ENCODE measurements around the gene MOV10L1. TPM values are rescaled to one million over a fixed set of nuclear protein-coding genes. Genes with fewer than 3 reads are reported as not detected.

MOV10L1 gene
- total RNA-seq, 1 donor from 2014 or later = 0.22 TPM

DNA sequence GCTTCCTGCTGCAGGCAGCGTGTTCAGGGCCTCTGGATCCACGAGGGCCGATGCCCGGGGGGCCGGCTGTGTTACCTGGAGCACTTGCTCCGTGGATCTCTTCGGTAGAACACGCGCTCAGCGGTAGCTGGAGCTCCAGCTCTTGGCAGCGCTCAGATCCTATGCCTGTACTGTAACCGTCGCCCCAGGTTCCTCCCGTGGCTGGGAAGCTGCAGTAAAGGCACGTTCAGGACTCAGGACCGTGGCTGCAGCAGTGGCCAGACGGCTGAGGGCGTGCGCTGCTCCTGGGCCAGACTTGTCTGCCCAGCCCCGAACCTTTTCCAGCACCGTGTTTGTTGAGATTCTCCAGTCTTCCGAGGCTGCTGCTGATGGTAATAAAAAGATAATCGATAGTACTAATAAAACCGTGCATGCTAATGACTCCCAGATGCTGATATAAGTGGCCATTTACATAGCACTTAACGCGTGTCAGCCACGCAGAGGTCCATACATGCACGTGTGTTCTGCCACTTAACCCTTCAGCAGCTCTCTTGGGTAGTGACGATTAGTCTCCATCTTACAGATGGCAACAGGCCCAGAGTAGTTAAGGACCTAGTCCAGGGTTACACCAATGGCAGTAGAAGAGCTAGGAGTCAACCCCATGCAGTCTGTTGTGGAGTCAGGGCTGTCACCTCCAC lies 1.4 kb downstream of the MOV10L1 start:
- intact Hi-C loops (cut with micrococcal nuclease) = no loop called here
- no peak for ATAC-seq
- no peak for DNase-seq

DNA sequence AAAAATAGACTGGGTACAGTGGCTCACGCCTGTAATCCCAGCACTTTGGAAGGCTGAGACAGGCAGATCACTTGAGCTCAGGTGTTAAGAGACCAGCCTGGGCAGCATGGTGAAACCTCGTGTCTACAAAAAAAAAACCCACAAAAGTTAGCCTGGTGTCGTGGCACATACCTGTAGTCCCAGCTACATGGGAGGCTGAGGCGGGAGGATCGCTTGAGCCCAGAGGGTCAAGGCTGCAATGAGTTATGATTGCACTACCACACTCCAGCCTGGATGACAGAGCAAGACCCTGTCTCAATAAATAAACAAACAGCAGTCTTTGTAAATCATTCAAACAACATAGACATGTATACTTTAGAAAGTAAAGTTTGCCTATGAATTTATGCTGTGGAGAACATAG lies 2.5 kb downstream of the MOV10L1 start:
- ATAC-seq (no peak), DNase-seq (no peak)
- intact Hi-C loops (cut with micrococcal nuclease) = no loop called here

DNA sequence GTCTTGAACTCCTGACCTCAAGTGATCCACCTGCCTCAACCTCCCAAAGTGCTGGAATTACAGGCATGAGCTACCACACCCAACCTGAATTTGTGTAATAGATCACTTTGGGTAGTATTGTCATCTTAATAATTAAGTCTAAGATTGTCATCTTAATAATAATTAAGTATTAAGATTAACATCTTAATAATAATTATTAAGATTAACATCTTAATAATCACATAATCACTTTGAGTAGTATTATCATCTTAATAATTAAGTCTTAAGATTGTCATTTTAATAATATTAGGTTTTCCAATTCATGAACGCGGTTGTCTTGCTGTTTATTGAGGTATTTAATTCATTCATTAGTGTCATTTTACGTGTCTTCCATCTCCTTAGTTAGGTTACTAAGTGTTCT lies 8.2 kb downstream of the MOV10L1 start:
- DNase-seq (no peak), ATAC-seq (no peak)
- intact Hi-C loops (cut with micrococcal nuclease) = no loop called here

DNA sequence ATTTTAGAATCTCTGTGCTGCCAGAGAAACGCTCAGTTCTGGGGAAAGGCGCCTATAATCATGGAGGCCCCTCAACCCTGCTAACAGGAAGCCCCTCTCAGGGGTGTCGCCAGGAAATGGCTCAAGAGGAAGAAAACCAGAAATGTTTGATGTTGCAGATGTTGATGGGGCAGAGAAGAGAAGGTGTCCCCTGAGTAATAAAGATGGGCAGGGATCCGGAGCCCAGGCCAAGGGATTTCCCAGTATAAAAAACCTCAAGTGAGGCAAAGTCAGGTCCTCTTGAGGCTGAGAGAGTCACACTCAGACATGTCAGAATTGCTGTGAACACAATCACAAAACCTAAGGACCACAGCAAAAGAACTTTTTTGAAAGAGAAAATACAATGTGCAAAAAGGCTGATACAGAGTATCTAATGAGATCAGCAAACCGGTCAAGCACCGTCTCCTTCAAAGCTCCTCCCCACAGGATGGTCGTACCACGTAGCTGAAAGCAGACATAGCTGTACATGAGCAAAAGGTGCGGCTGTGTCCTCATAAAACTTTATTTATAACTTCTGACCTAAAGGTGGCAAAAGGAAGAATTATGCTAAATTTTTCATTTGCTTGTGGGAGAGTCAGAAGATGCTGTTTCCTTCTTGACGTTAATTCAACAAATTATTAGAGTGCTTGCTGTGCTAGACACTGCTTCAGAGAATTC lies 12.2 kb downstream of the MOV10L1 start:
- DNase-seq = no peak
- no peak for ATAC-seq
- intact Hi-C loops (cut with micrococcal nuclease) = no loop called here

DNA sequence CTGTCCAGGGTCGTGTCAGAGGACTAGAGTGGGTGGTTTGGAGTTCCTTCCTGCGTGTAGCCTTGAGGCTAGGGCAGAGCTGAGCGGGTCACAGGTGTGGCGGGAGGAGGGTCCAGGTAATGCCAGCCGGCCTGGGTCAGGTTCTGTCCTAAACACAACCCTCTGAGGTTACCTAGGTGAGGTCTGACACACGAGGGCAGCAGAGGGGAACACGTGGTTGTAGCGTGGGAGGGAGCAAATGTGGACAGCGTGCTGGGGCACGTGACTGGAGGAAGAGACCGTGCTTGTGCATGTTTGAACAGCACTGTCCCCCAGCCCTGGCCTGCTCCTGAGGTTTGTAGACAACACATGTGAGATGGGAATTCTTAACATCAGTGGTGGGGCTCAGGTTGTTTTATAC lies 13.1 kb downstream of the MOV10L1 start:
- ATAC-seq (no peak), DNase-seq (no peak)
- intact Hi-C loops (cut with micrococcal nuclease) = no loop called here

DNA sequence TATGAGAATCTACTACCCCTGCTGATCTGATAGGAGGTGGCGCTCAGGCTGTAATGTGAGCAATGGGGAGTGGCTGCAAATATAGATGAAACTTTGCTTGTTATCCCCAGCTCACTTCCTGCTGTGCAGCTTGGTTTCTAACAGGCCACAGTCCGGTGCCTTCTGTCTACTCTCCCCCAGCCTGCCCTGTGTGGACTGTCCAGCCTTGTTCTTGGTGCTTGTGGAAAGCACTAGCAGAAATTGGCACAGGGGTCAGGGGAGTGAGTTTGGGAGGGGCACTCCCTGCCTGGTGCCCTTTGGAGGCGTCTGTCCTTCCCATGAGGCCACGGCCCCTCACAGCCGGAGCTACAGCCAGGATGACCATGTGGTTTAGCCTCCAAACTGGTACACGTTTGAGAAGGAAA lies 14.3 kb downstream of the MOV10L1 start:
- DNase-seq (no peak), ATAC-seq (no peak)
- intact Hi-C loops (cut with micrococcal nuclease) = no loop called here

DNA sequence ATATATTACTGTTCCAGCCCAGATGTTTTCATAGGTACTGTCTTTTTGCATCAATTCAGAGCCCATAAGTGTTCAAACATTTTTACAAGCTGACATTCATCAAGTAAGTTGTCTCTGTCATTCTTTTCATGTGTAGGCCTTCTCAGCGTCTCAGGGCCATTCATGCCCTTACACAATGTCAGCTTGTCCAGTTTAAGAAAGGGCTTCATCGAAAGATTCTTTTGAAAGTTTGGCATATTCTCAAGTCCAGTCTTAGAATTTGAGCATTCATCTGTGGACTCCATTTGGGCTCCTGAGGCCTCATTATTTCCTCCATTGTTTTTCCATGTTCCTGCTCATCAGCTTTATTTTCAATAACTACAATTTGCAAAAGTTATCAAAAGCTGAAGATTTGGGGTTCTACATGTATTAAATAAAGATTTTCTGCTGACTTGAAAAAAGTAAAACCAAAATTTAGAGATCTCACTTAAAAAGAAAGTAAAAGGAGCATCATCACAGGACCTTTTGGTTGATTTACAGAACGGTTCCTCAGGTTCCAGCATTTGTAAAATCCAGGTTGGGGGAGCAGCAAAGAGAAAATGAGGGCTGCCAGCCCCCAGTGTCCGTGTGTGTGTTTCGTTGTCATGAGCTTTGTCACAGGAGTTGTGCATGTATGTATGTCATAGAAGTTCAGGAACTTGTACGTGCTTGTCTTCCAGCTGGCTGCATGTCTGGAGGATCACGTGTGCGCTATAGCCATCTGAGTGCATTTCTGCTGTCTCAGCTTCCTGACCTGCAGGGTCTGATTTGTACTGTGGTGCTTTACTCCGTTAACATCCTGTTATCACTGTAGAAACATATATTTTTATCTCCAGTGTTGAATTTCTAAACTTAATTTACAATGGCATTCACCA lies 15.6 kb downstream of the MOV10L1 start:
- DNase-seq (no peak), ATAC-seq (no peak)
- intact Hi-C loops (cut with micrococcal nuclease) = no loop called here

DNA sequence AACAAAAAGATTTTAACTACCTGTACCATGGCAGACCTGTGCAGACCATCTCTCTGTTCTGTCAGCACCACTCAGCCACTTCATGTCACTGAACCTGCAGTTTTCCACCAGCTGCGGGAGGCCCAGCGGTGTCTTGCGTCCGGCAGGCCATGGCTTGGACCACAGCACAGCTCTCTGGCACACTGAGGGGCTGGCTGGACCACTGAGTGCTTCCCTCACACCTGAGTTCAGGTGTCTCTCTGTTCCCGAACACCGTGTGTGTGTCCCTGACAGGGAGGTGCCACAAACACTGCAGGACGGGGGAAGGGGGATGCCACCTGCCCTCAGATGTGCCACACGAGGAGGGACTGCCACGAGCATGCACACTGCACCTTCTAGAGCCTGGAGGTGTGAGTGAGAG lies 17.7 kb downstream of the MOV10L1 start:
- intact Hi-C loops (cut with micrococcal nuclease) = no loop called here
- ATAC-seq (no peak), DNase-seq (no peak)

DNA sequence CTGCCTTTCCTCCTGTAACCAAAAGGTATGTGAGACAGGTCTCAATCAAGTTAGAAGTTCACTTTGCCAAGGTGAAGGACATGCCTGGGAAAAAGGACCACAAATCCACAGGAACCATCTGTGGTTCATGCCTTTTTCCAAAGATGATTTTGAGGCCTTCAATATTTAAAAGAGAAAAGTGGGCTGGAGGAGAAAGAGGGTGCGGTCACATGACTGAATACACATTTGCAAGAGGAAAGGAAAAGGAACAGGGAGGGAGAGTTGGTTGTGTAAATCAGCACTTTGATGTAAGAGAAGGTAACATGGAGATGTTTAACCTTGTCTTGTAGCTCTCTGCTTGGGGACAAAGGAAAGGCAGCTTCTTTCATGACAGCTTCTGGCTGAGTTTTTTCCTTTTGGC lies 21.2 kb downstream of the MOV10L1 start:
- ATAC-seq = no peak
- DNase-seq = no peak
- intact Hi-C loops (cut with micrococcal nuclease) = no loop called here

DNA sequence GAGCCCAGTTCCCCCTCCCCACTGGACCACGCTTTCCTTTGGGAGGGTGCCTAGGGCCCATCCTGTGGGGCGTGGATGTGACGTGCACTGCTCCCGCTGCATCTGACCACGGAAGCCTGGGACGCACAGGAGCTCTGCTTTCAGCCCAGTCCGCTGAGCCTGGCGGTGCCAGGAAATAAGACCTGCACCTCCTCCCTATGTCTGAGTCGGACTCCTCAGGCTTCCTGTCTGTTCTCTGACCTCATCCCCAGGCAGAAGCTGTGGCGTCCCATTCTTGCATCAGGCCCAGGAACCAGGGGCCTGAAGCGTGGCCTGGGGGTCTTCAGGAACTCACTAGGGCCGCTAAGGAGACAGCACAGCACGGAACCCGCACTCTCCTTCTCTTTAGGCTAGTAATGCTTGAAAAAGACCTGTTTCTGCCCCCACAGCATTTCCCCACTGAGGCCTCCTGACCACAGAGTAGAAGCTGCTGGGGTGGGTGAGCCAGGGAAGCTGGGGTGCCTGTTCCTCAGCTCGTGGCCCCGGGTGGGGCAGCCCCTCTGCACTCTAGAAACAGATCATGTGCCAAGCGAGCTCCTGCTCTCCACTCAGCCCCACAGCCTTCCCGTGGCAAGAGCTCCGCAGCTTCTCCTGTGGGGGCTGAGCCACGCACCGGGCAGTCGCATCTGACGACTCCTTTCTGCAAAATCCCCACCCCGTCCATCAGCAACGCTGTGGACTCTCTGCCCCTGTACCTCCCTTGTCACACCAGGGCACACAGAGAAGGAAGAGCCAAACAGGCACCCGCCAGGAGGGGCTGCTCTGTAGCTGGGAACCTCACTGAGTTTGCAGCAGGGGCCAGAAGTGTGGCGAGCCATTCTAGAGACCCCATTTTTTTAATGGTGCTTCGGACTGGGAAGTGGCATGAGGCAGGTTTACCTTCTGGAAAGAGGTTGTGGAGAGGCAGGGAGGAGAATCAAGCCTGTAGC lies 22.6 kb downstream of the MOV10L1 start:
- DNase-seq (no peak), ATAC-seq (no peak)
- intact Hi-C loops (cut with micrococcal nuclease) = no loop called here

DNA sequence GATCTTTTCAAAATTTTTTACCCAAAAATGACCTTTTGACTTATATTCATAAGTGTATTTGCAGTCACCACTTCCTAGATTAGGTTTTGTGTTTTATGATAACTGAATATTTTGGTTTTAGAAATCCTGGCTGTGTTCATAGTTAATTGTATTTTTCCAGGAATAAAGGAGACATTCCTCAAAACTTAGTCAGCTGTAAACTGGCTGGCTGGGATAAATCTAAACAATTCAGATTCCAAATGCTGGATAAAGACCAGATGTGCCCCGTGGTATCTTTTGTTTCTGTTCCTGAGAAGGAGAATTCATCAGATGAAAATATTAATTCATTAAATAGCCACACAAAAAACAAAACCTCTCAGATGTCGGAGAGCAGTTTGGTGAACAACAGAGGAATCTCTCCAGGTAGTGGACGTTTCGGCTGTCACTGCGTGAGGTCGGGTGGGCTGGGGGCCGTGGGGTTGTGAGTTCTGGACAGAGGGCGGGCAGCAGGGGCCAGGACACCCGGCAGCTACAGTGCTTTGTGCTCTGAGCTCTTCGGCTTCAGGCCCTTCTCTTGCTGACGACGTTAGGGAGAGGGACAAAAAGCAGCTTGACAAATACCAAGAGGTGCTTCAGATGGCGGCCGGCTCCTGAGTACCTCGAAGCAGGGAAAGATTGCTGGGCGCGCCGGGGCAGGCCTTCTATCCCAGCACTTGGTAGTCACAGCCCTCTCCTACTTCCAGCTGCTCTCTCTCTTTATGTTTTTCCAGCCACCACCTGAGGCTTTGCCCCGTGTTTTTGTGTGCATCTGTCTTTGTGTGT lies 24.6 kb downstream of the MOV10L1 start:
- DNase-seq = no peak
- ATAC-seq = no peak
- intact Hi-C loops (cut with micrococcal nuclease) = no loop called here

DNA sequence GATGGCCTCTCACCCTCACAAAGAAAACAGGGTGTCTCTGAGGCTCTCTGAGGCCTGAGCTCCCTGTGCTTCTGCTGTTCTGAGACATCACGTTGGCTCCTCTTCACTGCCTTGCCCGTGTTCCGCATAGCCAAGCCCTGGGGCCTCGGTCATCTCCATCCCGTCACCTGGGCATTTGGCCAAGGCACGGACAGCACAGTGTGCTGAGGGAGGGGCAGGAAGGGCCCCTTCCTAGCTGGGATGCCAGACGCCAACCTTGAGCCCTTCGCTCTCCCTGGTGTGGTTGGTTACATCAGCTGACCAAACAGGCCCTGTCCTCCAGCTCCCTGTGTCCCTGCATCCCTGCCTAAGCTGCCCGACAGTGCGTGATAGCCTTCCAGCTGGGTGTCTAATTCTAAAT lies 25.9 kb downstream of the MOV10L1 start:
- no peak for ATAC-seq
- intact Hi-C loops (cut with micrococcal nuclease) = no loop called here
- DNase-seq = no peak

DNA sequence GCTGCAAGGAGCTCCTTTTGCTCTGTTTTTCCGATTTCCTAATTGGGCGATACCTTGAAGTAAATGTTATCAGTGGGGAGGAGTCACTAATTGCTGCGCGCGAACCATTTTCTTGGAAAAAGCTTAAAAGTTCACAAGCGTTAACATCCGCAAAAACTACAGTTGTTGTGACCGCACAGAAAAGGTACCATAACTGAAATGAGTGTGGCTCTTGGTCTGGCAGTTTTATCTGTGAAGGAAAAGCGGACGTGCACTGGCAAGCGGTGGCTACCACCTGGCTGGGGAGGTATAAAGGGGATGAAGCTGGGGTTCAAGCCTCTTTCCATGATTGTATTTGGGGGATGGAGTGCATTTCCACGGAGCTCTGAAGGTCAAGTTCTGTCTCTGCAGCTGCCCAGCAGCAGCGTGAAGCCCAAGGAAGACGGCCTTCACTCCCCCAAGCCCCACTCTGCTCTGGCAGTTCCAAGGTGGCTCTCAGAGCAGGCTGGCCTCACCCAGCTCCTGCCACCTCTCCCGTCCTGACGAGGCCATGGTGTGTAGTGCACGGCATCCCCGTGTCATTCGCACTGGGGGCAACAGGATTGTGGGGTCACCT lies 27.5 kb downstream of the MOV10L1 start:
- ATAC-seq (no peak), DNase-seq (no peak)
- intact Hi-C loops (cut with micrococcal nuclease) = no loop called here

DNA sequence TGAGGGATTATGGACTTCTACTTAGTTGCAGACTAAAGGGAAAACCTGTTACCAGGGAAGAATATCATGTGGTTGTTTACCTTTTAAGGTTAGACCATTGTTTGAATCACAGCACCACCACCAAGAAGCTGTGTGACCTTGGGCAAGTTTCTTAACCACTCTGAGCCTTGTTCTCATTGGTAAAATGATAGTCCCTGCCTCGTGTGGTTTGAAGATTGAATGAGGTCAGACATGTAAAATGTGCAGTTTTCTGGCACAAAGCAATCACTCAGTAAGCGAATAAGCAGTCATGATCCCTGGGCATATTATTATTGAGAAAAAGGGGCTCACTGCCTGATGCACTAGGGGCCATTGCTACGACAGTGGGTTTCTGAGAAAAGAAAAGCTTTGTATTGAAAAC lies 28.3 kb downstream of the MOV10L1 start:
- no peak for DNase-seq
- intact Hi-C loops (cut with micrococcal nuclease) = no loop called here

DNA sequence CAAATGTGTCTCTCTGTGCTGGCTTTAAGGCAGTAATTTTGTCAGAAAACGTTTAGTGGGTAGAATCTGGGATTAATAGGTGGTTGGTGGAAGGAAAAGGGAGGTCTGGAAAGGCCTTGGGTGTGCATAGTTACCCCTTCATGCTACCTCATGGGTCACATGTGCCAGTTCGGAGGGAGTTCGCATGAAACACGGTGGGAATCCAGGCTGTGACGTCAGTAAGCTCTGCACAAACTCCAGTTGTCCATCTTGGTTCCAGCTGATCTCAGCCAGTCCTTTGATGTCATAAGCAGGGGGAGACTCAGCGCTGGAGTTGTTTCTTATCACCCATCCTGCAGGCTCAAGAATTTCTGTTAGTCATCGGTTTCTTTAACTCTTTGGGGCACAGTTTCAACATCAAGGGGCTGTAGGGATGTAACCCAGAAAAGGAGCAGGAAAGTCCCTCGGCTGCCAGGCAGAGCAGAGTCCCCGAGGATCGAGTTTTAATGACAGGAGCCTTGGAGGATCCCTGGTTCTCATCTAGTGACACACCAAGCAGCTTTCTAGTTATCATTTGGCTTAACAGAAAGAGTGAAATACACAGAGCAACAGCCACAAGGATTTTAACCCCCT lies 28.9 kb downstream of the MOV10L1 start:
- intact Hi-C loops (cut with micrococcal nuclease) = no loop called here
- ATAC-seq (no peak), DNase-seq (no peak)

More for the DNA sequence above, 28.3 kb downstream of the MOV10L1 start:
- ATAC-seq = no peak

DNA sequence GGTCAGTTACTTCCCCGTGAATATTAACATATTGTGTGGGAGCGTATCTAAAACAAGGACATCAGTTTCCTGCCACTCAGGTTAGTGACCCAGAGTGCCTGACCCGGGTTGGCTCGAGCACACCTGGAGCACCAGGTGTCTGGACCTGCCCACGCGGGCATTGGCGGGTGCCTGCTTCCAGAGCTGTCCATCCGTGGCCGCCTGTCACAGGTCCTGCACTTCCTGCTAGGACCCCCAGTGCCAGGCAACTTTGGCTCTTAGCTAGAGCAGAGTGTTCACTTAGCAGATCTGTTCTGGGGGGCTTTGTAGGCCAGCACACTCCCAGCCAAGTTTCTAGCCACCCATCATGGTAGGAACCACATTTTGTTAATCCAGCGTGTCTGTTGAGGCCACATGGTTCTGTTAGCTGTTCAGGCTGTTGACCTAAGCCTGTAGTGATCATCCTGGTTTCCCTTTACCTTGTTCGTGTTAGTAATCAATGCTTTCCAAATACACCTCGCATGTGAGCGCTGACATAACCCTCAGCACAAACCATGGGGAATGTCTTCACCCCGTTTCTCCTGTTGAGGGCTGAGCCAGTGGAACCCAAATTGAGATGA lies 29.5 kb downstream of the MOV10L1 start:
- DNase-seq (no peak), ATAC-seq (no peak)
- intact Hi-C loops (cut with micrococcal nuclease) = no loop called here

DNA sequence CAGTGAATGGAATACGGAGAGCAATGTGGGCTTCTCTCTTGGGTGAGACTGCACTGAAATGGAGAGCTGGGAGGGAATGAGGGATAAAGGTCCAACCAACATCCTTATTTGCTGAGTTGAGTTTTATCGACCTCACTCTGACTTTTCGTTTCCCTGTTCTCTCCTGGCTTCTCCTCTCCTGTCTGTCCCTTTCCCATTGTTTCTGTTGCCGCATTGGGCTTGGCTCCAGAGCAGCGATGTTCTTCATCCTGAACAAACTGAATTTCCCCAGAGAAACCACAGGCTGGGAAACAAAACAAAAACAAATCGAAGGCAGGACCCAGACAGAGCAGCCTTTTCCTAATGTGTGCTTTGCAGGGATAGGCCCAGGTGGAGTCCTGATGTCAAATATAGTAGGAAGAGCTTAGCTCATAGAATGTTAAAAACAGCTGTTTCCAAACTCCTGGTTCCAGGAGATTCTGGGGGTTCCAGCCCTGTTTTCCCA lies 30.0 kb downstream of the MOV10L1 start:
- DNase-seq = no peak
- no peak for ATAC-seq
- intact Hi-C loops (cut with micrococcal nuclease) = no loop called here
